ENCODE measurements around the gene RILPL1.
"Not testable (repeated sequence)": the region's sequence is repeated elsewhere in the genome, so short reads cannot be mapped to it uniquely, and the experiment has no call there.

The RILPL1 gene

DNA sequence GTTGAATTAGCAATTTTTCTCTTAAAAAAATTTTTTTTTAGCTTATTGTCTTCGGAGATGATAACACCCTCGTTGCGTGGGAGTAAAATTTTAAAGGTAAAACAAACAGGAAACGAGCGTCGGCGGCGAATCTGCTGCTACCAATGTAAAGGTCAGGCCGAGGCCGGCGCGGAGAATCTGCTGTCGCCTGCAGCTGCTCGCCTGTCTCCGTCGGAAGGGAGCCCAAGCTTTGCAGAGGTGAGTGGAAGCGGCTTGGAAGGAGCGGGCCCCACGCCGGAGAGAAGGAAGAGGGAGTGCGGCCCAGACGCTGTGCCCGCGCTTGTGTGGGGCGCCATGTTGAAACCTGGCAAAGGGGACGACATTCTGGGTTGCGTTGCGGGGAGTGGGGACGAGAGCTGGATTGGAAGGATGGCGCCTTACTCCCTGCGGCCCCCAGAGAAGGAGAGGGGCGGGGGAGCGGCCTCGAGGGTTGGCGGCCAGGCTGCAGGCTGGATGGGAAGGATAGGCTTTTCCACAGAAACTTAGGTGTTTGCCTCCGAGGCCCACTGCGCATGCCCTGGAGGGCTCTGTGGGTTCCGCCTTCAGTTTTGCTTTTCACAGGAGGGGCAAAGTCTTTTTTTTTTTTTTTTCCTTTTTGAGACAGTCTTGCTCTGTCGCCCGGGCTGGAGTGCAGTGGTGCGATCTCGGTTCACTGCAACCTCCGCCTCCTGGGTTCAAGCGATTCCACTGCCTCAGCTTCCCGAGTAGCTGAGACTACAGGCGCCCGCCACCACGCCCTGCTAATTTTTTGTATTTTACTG is 75.3 kb downstream of the RILPL1 start, which contains the start of gene SNRNP35:
SNRNP35 (plus strand) TSS at position 160 of the 800 bp plus-strand sequence. CDS start 7,402 bp downstream, outside the sequence.
- H3K27ac ChIP-seq = peak within 1 kb of the TSS; percentile 96 to 100
- peak within 1 kb of the TSS; percentile 99 for H3K4me3 ChIP-seq
- DNase-seq (ENCODE audit: low spot score) = peak; percentile 86
- TF ChIP-seq, protein P1, sequence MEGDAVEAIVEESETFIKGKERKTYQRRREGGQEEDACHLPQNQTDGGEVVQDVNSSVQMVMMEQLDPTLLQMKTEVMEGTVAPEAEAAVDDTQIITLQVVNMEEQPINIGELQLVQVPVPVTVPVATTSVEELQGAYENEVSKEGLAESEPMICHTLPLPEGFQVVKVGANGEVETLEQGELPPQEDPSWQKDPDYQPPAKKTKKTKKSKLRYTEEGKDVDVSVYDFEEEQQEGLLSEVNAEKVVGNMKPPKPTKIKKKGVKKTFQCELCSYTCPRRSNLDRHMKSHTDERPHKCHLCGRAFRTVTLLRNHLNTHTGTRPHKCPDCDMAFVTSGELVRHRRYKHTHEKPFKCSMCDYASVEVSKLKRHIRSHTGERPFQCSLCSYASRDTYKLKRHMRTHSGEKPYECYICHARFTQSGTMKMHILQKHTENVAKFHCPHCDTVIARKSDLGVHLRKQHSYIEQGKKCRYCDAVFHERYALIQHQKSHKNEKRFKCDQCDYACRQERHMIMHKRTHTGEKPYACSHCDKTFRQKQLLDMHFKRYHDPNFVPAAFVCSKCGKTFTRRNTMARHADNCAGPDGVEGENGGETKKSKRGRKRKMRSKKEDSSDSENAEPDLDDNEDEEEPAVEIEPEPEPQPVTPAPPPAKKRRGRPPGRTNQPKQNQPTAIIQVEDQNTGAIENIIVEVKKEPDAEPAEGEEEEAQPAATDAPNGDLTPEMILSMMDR (IDR thresholded peaks at IDR 0.05) = no peak

DNA sequence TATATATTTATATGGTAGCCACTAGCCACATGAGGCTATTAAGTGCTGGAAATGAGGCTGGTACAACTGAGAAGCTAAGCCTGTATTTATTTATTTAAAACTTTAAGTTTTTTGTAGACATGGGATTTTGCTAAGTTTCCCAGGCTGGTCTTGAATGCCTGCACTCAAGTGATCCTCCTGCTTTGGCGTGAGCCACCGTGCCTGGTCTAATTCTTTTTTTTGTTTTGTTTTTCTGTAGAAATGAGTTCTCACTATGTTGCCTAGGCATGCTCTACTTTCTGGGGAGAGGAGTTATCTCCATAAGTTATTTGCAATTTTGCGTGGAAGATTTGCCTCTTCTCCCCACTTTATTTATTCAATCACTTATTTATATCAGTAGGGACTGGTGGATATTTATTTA is 80.4 kb downstream of the RILPL1 start:
- Histone ChIP-seq H3K27ac (no peak overlapping the region), H3K4me3 (no peak overlapping the region)
- TF ChIP-seq, protein P1 (IDR thresholded peaks at IDR 0.05) = no peak
- DNase-seq (ENCODE audit: low spot score) = no peak

DNA sequence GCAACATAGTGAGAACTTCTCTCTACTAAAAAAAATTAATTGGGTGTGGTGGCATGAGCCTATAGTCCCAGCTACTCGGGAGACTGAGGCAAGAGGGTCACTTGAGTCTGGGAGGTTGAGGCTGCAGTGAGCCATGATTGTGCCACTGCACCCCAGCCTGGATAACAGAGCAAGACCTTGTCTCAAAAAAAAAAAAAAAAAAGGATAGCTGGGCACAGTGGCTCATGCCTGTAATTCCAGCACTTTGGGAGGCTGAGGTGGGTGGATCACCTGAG is 81.3 kb downstream of the RILPL1 start:
- not testable (repeated sequence) for H3K27ac ChIP-seq; DNase-seq (ENCODE audit: low spot score)

DNA sequence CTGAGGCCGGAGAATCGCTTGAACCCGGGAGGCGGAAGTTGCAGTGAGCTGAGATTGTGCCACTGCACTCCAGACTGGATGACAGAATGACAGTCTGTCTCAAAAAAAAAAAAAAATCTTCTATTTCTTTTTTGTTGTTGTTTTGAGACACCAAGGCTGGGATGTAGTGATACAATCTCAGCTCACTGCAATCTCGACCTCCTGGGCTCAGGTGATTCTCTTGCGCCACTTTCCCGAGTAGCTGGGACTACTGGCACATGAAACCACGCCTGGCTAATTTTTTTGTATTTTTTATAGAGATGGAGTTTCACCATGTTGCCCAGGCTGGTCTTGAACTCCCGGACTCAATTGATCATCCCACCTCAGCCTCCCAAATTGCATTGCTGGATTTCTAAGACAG is 82.9 kb downstream of the RILPL1 start:
- no peak overlapping the region for H3K4me3 ChIP-seq
- TF ChIP-seq, protein P1 (IDR thresholded peaks at IDR 0.05) = no peak
- H3K27ac ChIP-seq = no peak overlapping the region
- DNase-seq (ENCODE audit: low spot score) = no peak

More for the DNA sequence above, 81.3 kb downstream of the RILPL1 start:
- not testable (repeated sequence) for H3K4me3 ChIP-seq

DNA sequence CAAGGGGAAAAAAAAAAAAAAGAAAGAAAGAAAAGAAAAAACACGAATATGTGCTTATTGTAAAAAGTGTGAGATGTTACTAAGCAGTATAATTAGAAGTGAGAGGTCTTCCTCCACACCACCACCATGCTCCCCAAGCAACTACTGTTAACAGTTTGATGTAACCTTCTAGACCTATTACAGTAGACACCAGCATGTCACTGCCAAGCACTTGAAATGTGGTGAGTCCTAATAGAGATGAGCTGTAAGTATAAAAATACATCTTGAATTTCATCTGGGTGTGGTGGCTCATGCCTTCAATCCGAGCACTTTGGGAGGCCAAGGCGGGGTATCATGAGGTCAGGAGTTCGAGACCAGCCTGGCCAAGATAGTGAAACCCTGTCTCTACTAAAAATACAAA is 83.7 kb downstream of the RILPL1 start:
- Histone ChIP-seq H3K4me3 (no peak overlapping the region), H3K27ac (no peak overlapping the region)
- no peak for DNase-seq (ENCODE audit: low spot score)
- TF ChIP-seq, protein P1 (IDR thresholded peaks at IDR 0.05) = no peak

DNA sequence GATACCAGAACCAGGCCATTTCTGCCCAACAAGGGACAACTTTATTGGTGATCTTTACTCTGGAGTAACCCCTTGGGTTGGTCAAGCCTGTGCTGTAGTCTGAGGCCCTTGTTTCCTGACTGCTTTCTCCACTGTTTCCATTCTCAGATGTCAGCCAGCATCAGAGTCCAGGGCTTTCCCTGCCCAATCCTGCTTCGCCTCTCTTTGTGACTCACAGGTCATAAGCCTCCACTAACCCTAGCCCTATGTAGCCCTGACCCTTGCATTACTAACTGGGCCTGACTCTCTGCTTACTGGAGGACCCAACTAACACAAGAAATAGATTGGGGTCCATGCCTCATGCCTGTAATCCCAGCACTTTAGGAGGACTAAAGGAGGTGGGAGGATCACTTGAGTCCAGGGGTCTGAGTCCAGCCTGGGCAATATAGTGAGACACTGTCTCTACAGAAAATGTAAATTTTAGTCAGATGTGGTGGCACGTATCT is 84.2 kb downstream of the RILPL1 start:
- TF ChIP-seq, protein P1 (IDR thresholded peaks at IDR 0.05) = no peak
- peak overlapping the region in 1 of 2 donors; percentile 37 for H3K27ac ChIP-seq
- no peak overlapping the region for H3K4me3 ChIP-seq
- no peak for DNase-seq (ENCODE audit: low spot score)

DNA sequence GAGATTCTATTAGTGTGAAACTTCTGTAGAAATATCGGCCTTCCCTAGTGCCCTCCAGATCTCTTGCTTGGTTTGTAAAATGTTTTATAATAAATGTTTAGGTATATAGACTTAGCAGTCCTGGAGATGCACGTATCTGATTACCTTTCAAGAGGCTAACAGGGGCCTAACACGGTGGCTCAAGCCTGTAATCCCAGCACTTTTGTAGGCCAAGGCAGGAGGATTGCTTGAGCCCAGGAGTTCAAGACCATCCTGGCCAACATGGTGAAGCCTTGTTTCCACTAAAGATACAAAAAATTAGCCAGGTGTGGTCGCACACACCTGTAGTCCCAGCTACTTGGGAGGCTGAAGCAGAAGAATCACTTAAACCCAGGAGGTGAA is 87.2 kb downstream of the RILPL1 start:
- Histone ChIP-seq H3K27ac (peak overlapping the region; percentile 64 to 93), H3K4me3 (peak overlapping the region; percentile 21)
- no peak for DNase-seq (ENCODE audit: low spot score)
- TF ChIP-seq, protein P1 (IDR thresholded peaks at IDR 0.05) = no peak
